ENCODE data around the gene STK38L. TPM values are rescaled to one million over a fixed set of nuclear protein-coding genes. Genes with fewer than 3 reads are reported as not detected.

The STK38L gene
- total RNA-seq, 1 experiment from 2014 or later, result 39.4 TPM

DNA sequence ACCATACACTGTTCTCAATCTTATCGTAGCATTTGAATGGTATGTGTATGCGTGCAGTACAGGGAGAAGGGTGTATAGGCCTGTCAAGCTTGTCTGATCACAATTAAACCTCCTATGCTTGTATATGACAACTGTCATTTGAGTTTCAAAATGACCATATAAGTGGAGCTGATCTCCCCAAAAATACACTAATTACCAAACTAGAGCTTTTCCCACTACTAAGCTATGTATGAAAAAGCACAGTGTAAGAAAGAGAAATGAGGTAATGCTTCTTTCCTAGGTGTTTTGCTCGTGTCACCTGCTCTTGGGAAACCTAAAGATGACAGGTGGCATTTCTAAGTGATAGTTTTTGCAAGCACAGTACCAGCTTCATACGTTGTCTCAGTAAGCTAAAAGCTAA lies 1.1 kb upstream of the STK38L start:
- Histone ChIP-seq H3K9me3 (replicated peaks) (peaks cover 3% of the 10 kb centered on the region; the same call in 1 of the 2 replicates), H3K36me3 (no peaks in the 10 kb centered on the region)

DNA sequence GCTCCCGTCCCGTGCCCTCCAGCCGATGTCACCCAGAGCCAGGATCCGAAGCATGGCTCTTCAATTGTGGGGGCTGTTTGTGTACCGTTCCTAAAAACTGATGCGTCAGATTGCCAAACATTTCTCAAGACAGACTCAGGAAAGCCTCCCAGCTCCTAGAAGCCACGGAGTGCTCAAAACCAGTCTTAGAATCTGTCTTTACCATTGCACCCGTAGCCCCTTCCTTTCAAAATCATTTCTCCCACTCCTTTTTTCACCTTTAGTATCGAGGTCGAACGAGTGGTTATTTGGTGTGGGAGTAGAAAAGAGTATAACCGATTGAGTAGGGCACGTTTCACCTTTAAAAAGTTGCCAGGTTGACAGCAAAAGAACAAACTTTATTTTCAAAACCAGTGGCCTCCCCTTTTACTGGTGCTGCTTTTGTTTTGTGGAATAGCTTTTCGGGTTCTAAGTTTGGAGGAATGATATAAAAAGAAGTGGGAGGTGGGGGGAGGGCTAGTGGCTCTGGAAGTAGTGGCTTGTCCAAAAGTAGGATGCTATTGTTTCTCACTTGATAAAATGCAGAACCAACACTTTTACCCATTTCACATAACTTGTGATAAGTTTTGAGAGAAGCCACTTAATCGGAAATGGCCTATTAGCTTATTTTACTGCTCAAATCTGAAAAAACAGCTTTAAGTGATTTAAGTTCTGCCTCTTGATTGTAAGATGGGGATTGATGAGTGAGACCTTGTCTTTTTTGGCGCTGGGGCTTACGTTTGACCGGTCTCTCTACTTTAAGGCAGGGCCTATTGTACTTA lies 803 bp downstream of the STK38L start:
- peak overlapping the region; percentile 59 for H3K4me3 ChIP-seq
- no peak for DNase-seq (ENCODE audit: low read depth in 1 of 2, low spot score in 2 of 2)
- H3K36me3 ChIP-seq, result no peaks in the 10 kb centered on the region
- peaks cover 3% of the 10 kb centered on the region; the same call in 1 of the 2 replicates for H3K9me3 ChIP-seq (replicated peaks)
- H3K27me3 ChIP-seq (replicated peaks), result no peaks in the 10 kb centered on the region
- peaks cover 19% of the 10 kb centered on the region for H3K4me1 ChIP-seq (replicated peaks)
- peak overlapping the region; percentile 37 for H3K27ac ChIP-seq

More for the DNA sequence above, 1.1 kb upstream of the STK38L start:
- H3K4me3 ChIP-seq, result no peak overlapping the region
- no peaks in the 10 kb centered on the region for H3K27me3 ChIP-seq (replicated peaks)
- no peak for DNase-seq (ENCODE audit: low read depth in 1 of 2, low spot score in 2 of 2)
- H3K27ac ChIP-seq, result no peak overlapping the region
- peaks cover 19% of the 10 kb centered on the region for H3K4me1 ChIP-seq (replicated peaks)

DNA sequence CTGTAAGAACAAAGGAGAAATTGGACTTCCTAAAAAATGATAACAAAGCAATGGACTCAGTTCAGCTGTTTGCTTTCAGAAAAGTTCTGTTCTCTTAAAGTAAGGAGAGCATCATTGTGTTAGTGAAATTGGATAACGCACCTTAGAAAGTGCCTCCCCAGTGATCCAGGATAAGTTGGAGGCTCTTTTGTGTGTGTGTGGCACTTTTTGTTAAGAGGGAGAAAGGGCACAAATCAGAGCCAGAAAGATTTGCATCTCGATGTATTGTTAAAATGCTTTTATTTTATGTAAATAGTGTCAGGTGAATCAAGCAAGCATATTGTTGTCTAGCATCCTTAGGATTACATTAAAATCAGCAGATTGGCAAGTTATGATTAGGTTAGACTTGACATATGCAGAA lies 2.1 kb downstream of the STK38L start:
- DNase-seq (ENCODE audit: low read depth in 1 of 2, low spot score in 2 of 2), result no peak
- Histone ChIP-seq H3K4me1 (replicated peaks) (peaks cover 19% of the 10 kb centered on the region), H3K36me3 (no peaks in the 10 kb centered on the region), H3K9me3 (replicated peaks) (peaks cover 3% of the 10 kb centered on the region; the same call in 1 of the 2 replicates), H3K27ac (no peak overlapping the region), H3K4me3 (no peak overlapping the region), H3K27me3 (replicated peaks) (no peaks in the 10 kb centered on the region)

DNA sequence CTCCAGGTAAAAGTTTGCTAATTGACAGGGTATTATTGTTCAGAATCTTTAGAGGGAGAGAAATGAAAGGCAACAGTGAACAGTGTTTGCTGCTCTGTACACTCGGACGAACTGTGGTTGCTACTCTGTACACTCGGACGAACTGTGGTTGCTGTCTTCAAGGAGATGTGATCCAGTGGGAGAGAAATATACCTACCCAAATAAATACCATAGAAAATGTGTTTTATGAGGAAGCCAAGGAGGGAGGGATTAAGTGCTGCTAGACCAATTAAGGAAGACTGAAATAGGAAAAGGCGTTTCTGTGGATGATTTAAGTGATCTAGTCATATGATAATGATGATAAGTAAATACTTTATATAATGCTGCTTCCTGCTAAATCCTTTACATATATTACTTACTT lies 2.7 kb downstream of the STK38L start:
- no peak for DNase-seq (ENCODE audit: low read depth in 1 of 2, low spot score in 2 of 2)
- no peak overlapping the region for H3K4me3 ChIP-seq
- peaks cover 3% of the 10 kb centered on the region; the same call in 1 of the 2 replicates for H3K9me3 ChIP-seq (replicated peaks)
- peaks cover 19% of the 10 kb centered on the region for H3K4me1 ChIP-seq (replicated peaks)
- H3K27me3 ChIP-seq (replicated peaks), result no peaks in the 10 kb centered on the region
- H3K27ac ChIP-seq, result no peak overlapping the region
- no peaks in the 10 kb centered on the region for H3K36me3 ChIP-seq

DNA sequence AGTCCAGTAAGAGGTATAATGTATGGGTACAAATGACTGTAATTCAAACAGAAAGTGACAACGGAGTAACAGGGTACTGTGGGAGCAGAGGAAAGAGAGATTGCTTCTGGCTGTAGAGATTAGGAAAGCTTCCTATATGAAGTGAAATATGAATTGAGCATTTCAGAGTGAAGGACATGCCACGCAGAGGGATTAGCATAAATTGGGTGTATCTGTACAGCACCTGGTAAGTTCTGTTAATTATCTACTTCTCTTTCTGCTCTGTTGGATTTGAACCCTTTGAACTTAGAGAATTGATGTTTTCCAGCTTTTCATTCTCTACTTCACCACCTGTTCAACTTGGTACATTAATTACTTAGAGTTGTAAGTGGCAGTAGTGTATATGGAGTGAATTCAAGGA lies 8.8 kb downstream of the STK38L start:
- Histone ChIP-seq H3K27ac (no peak overlapping the region), H3K9me3 (replicated peaks) (no peaks in the 10 kb centered on the region), H3K27me3 (replicated peaks) (no peaks in the 10 kb centered on the region), H3K4me3 (no peak overlapping the region), H3K36me3 (no peaks in the 10 kb centered on the region), H3K4me1 (replicated peaks) (no peaks in the 10 kb centered on the region)
- DNase-seq (ENCODE audit: low read depth in 1 of 2, low spot score in 2 of 2), result no peak

DNA sequence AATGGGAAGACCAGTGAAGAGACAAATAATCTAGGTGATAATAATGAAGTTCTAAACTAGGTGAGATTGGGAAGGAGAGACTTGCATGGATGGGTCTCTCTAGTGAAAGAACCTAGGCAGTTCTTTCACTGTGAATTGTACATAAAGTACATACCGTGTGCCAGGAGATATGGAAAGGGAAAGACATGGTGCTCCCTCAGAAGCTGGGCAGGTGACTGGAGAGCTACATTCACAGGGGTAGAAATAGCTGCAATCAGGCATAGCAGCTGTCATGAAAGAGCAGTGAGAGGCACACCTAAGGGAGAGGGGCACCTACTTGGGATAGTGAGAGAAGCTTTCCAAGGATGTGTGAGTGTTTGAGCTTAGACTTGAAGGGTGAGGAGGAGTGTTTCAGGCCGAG lies 9.3 kb downstream of the STK38L start:
- DNase-seq (ENCODE audit: low read depth in 1 of 2, low spot score in 2 of 2), result no peak
- no peaks in the 10 kb centered on the region for H3K4me1 ChIP-seq (replicated peaks)
- no peaks in the 10 kb centered on the region for H3K27me3 ChIP-seq (replicated peaks)
- H3K27ac ChIP-seq, result no peak overlapping the region
- no peaks in the 10 kb centered on the region for H3K36me3 ChIP-seq
- no peaks in the 10 kb centered on the region for H3K9me3 ChIP-seq (replicated peaks)
- H3K4me3 ChIP-seq, result no peak overlapping the region

DNA sequence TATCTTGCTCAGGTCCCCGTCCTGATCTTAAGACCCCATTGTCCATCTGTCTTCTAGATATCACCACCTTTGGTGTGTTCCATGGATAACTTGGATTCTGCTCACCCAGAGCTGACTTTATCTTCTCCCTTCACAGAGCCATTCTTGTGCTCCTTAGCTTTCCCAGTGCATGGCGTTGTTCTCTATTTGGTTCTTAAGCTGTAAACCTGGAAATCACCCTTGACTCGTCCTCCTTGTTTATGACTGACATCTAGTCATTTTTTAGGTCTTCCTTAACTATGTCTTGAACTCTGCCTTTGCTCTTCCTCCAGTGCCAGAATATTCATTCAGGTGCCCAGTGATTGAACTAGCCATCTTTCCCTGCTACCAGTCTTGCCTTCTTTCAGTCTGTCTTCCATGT lies 11.7 kb downstream of the STK38L start:
- H3K36me3 ChIP-seq, result no peaks in the 10 kb centered on the region
- no peak overlapping the region for H3K4me3 ChIP-seq
- H3K9me3 ChIP-seq (replicated peaks), result no peaks in the 10 kb centered on the region
- no peaks in the 10 kb centered on the region for H3K27me3 ChIP-seq (replicated peaks)
- no peak overlapping the region for H3K27ac ChIP-seq
- peaks cover 16% of the 10 kb centered on the region for H3K4me1 ChIP-seq (replicated peaks)
- DNase-seq (ENCODE audit: low read depth in 1 of 2, low spot score in 2 of 2), result no peak

DNA sequence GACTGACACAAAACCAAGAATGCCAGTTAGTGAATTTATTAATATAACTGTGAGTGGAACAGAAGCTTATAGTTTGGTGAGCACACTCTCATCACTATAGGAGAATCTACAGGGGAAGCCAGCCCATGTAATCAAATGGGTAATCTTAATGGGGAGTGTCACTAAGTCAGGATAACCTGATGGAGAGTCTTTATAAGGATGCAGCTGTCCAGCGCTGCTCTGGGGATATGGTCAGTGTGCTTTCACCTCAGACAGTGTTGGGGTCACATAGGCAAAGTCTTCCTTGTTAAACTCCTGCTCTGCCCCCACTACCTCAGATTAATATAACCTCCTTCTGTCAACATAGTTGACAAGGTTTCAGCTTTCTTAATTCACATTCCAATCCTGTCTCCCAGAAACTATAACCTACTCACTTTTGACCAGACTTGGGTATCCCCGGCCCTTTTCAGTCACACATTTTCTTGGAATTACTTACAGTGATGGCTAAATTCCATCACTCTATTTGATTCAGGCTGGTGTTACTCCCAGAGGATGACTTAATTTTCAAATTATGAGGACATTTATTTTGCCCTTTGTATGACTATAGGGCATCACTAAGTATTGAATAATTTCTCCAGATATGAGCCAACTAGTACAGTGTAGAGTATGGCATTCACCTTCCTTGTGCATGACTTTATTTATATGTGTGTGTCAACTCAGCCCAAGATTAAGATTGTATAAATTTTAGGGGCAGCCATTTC lies 13.2 kb downstream of the STK38L start:
- Histone ChIP-seq H3K9me3 (replicated peaks) (no peaks in the 10 kb centered on the region), H3K27me3 (replicated peaks) (no peaks in the 10 kb centered on the region), H3K4me1 (replicated peaks) (peaks cover 31% of the 10 kb centered on the region), H3K4me3 (no peak overlapping the region), H3K36me3 (no peaks in the 10 kb centered on the region), H3K27ac (no peak overlapping the region)
- DNase-seq (ENCODE audit: low read depth in 1 of 2, low spot score in 2 of 2), result no peak

DNA sequence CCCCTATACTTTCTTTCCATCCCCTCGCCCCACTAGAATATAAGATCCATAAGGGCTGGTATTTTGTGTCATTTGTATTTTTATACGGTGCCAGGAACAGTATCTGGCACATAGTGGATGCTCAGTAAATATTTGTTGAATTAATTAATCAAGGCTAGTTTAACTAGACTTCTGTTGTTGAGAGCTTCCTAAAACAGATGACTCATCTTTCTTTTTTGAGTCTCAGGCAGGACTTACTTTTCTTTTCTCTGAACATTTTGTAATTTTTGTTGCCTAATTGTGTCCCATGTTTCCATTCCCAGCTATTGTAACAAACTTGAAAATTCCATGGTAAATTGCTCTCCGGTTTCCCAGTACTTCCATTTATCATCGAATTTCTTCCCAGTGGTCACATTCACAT lies 16.7 kb downstream of the STK38L start:
- Histone ChIP-seq H3K4me1 (replicated peaks) (peaks cover 32% of the 10 kb centered on the region), H3K27ac (no peak overlapping the region), H3K4me3 (no peak overlapping the region), H3K9me3 (replicated peaks) (no peaks in the 10 kb centered on the region), H3K27me3 (replicated peaks) (no peaks in the 10 kb centered on the region), H3K36me3 (no peaks in the 10 kb centered on the region)
- DNase-seq (ENCODE audit: low read depth in 1 of 2, low spot score in 2 of 2), result no peak

DNA sequence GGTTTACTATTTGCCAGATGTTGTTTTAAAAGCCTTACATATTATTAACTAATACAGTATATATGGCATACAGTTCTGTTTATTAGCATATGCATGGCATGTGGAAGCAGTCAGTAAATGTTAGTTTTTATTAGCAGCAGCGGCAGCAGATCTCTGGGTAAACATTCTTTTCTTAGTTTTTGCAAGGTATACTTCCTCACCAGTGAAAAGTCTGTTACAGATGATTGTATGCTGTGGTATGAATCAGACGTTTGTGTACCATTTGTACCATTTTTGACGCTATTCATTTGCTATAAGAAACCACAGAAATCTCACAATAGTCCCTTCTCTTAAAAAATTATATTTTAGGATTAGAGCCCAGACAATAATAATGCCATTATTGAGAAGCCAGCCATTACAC lies 17.8 kb downstream of the STK38L start:
- no peak overlapping the region for H3K4me3 ChIP-seq
- H3K36me3 ChIP-seq, result no peaks in the 10 kb centered on the region
- no peak for DNase-seq (ENCODE audit: low read depth in 1 of 2, low spot score in 2 of 2)
- peaks cover 32% of the 10 kb centered on the region for H3K4me1 ChIP-seq (replicated peaks)
- no peaks in the 10 kb centered on the region for H3K9me3 ChIP-seq (replicated peaks)
- H3K27ac ChIP-seq, result no peak overlapping the region
- no peaks in the 10 kb centered on the region for H3K27me3 ChIP-seq (replicated peaks)

DNA sequence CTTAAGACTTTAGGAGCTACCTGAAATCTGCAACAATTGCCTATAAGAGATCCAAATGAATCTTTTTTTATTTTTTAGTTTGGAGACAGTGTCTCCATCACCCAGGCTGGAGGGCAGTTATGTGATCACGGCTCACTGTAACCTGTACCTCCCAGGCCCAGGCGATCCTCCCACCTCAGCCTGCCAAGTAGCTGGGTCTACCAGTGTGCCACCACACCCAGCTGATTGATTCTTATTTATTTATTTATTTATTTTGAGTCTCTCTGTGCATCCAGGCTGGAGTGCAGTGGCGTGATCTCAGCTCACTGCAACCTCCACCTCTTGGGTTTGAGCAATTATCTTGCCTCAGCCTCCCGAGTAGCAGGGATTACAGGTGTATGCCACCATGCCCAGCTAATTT lies 26.1 kb downstream of the STK38L start:
- no peaks in the 10 kb centered on the region for H3K9me3 ChIP-seq (replicated peaks)
- no peak overlapping the region for H3K4me3 ChIP-seq
- H3K4me1 ChIP-seq (replicated peaks), result peaks cover 4% of the 10 kb centered on the region; the same call in 1 of the 2 replicates
- no peak overlapping the region for H3K27ac ChIP-seq
- no peaks in the 10 kb centered on the region for H3K27me3 ChIP-seq (replicated peaks)
- H3K36me3 ChIP-seq, result no peaks in the 10 kb centered on the region
- no peak for DNase-seq (ENCODE audit: low read depth in 1 of 2, low spot score in 2 of 2)

DNA sequence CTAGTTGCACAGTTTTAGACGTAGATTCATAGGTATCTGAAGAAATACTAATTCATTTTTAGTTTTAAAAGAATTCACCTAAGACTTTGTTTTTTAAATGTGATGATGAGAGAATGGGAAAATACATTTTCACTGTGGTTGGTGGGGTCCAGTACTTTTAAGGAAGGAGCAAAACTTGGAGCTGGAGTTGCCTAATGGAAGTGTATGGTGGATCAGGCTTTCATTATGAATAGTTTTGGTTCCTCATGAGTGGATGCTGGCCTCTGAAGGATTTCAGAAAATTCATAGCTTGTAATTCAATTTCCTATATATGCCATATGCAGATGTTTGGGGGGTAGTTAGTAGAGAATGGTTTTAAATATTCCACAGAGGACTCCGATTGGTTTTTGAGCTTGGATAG lies 27.1 kb downstream of the STK38L start:
- Histone ChIP-seq H3K27ac (no peak overlapping the region), H3K27me3 (replicated peaks) (no peaks in the 10 kb centered on the region), H3K9me3 (replicated peaks) (no peaks in the 10 kb centered on the region), H3K4me3 (no peak overlapping the region), H3K36me3 (no peaks in the 10 kb centered on the region), H3K4me1 (replicated peaks) (peaks cover 9% of the 10 kb centered on the region)
- no peak for DNase-seq (ENCODE audit: low read depth in 1 of 2, low spot score in 2 of 2)

DNA sequence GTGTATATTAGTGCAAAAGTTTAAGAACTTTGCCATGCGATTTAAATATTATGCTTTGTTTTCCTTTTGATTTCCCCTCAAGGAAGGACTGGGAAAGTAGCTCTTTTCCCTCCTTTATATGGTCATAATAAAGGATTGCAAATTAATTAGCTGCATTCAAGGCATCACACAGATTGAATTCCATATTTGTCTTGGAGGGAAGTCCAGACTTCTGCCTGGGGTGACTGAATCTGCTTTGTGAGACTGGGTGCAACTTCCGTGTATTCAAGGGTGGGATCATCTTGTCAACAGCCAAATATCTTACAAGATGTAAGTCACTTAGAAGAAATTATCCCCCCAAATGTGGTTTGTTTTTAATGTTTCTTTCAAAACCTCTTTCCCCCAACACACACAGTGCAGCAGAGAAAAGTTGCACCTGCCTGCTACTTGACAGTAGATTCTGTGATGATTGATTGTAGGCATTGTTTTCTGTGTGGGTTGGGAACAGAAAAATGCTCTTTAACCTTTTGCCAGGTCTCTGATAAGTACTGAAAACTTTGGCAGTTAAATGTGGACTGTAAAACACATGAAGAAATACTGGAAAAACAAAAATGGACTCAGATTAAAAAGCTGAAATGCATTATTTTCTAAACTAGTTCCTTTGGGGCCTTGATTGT lies 28.4 kb downstream of the STK38L start:
- H3K4me1 ChIP-seq (replicated peaks), result peaks cover 9% of the 10 kb centered on the region
- H3K9me3 ChIP-seq (replicated peaks), result no peaks in the 10 kb centered on the region
- no peaks in the 10 kb centered on the region for H3K36me3 ChIP-seq
- no peak for DNase-seq (ENCODE audit: low read depth in 1 of 2, low spot score in 2 of 2)
- no peaks in the 10 kb centered on the region for H3K27me3 ChIP-seq (replicated peaks)
- H3K4me3 ChIP-seq, result no peak overlapping the region
- no peak overlapping the region for H3K27ac ChIP-seq

DNA sequence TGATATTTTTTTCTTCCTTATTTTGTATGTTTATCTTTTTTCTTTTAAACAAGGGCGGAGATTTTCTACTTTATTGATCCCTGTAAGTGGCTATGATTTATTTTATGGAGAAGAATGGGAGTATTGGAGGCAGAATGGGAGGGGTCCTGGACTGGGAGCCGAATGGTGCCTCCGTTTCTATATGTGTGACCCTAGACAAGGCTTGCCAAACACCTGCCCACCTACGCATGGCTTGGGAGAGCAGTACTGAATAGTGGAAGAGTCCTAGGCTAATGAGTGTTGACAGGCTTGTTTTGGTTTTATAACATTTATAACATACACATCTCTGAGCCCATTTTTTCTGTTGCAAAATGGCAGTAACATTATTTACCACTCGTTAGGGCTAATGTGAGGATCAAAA lies 29.0 kb downstream of the STK38L start:
- no peak for DNase-seq (ENCODE audit: low read depth in 1 of 2, low spot score in 2 of 2)
- H3K4me3 ChIP-seq, result no peak overlapping the region

More for the DNA sequence above, 29.0 kb downstream of the STK38L start:
- Histone ChIP-seq H3K4me1 (replicated peaks) (peaks cover 12% of the 10 kb centered on the region), H3K36me3 (no peaks in the 10 kb centered on the region), H3K27ac (no peak overlapping the region), H3K27me3 (replicated peaks) (no peaks in the 10 kb centered on the region), H3K9me3 (replicated peaks) (no peaks in the 10 kb centered on the region)

Data from SJSA1 (cell line).